Measurements from ENCODE around the gene UBE3C.
A peak's percentile ranks its signal among the peaks of the same experiment; 100 is the strongest.
"Not testable (repeated sequence)": the region's sequence is repeated elsewhere in the genome, so short reads cannot be mapped to it uniquely, and the experiment has no call there.

UBE3C gene

GRCh38 chr7:157235357-157236333 is 96.9 kb downstream of the UBE3C start:
- DNase-seq (ENCODE audit: low read depth), result peak; percentile 10

DNA sequence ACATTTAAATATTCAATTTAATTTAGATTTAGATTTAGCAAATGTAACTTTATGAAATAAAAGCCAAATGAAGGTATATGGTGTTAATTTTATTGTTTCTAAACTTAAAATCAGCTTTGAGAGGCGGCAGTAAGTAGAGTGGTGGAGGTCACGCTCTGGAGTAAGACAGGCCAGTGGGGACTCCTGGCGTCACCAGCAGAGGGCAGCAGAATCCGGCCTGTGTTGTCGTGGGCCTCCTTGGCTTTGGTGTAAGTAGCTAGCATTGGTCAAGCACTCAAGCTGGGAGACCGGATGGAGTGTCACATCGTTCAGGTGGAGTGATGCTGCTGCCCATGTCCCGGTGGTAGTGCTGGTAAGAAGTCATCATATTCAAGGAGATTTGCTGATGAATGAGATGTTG is 99.4 kb downstream of the UBE3C start:
- DNase-seq (ENCODE audit: low read depth), result no peak

- no peak for DNase-seq (ENCODE audit: low read depth)
Measured at GRCh38 chr7:157239571-157240270, 101.0 kb downstream of the UBE3C start.

DNA sequence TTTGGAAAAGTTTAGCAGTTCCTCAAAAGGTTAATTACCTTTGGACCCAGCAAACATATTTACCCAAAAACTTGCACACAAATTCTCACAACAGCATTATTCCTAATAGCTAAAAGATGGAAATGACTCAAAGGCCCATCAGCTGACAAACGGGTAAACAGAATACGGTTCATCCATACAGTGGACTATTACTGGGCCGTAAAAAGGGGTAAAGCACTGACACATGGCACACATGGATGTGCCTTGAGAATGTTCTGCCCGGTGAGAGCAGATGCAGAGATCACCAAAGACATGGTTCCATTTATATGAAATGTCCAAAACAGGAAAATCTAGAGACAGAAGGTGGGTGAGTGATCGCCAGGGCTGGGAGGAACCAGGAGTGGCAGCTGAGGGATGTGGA is 102.9 kb downstream of the UBE3C start:
- DNase-seq (ENCODE audit: low read depth), result no peak

GRCh38 chr7:157244516-157245294 is 106.0 kb downstream of the UBE3C start:
- DNase-seq (ENCODE audit: low read depth), result no peak

DNA sequence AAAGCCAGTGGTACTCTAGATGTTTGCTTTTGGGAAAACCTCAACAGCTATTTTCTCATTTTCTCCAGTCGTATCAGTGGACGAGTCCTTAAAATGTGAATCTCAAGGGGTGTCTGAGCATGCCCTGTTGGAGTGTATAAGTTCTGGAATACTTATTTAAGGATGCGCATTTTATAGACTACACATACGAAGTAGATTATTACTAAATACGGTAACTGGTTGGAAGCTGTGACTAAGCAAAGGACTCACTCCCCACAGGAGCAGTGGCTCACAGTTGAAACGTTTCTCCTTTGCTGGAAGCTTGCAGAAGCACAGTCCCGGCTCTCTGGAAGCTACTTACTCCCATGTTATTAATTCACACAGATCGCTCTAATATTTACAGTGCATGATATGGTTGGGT is 107.3 kb downstream of the UBE3C start:
- no peak for DNase-seq (ENCODE audit: low read depth)

GRCh38 chr7:157248659-157249058 is 109.9 kb downstream of the UBE3C start:
- no peak for DNase-seq (ENCODE audit: low read depth)

DNA sequence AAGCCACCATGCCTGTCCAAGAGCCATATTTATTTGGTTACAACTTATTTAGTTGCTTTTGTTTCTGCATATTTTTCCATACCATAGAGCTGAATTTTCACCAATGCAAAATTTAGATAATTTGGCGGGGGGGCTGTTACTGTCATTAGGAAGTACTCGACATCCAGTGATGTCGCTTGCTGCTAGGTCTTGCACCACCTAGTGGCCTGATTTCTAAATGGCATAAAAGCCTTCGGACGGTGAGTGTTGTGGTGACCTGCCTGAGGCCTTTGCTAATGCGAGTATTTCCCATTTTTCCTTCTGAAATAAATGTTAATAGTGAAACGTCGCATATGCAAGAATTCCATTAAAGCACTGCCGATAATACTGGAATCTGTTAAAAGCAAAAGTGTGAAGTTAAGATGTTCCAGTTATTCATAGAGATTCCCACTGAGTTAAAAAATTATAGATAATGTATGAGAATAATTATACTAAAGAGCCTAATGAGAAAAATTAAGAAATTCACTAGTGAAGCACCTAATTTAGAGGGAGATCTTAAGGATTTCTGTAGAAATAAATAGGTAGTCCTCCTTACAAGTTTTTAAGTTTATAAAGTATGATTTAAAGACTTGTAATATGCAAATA is 112.0 kb downstream of the UBE3C start:
- DNase-seq (ENCODE audit: low read depth), result peak; percentile 22

DNA sequence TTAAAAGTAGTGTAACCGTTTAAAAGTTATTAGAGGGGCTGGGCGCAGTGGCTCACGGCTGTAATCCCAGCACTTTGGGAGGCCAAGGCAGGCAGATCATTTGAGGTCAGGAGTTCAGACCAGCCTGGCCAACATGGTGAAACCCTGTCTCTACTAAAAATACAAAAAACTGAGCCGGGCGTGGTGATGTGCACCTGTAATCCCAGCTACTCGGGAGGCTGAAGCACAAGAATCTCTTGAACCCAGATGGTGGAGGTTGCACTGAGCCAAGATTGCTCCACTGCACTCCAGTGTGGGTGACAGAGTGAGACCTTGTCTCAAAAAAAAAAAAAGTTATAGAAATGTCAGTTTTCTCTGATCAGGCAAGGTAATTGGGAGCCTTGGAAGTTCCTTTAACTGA is 113.1 kb downstream of the UBE3C start:
- DNase-seq (ENCODE audit: low read depth), result not testable (repeated sequence)

DNA sequence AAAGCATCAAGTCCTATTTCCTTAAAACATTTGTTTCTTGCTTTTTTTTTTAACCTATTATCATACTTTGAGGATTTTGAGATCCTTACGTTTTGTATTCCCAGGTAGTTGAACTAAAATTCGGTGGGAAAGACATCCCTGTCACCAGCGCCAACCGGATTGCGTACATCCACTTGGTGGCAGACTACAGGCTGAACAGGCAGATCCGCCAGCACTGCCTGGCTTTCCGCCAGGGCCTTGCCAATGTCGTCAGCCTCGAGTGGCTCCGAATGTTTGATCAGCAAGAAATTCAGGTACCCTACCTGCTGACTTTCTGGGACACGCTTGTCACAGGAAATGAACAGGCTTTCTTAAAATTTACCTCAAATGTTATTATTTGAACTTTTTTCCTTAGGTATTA is 115.1 kb downstream of the UBE3C start:
- no peak for DNase-seq (ENCODE audit: low read depth)

DNA sequence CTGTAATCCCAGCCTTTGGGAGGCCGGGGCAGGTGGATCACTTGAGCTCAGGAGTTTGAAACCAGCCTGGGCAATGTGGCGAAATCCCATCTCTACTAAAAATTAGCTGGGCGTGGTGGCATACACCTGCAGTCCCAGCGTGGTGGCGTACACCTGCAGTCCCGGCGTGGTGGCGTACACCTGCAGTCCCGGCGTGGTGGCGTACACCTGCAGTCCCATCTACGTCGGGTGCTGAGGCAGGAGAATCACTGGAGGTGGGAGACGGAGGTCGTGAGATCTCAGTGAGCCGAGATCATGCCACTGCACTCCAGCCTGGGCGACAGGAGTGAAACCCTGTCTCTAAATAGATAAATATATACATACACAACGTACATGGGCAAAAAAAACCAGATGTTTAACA is 116.1 kb downstream of the UBE3C start:
- not testable (repeated sequence) for DNase-seq (ENCODE audit: low read depth)

GRCh38 chr7:157255201-157255606 is 116.5 kb downstream of the UBE3C start:
- DNase-seq (ENCODE audit: low read depth), result no peak

DNA sequence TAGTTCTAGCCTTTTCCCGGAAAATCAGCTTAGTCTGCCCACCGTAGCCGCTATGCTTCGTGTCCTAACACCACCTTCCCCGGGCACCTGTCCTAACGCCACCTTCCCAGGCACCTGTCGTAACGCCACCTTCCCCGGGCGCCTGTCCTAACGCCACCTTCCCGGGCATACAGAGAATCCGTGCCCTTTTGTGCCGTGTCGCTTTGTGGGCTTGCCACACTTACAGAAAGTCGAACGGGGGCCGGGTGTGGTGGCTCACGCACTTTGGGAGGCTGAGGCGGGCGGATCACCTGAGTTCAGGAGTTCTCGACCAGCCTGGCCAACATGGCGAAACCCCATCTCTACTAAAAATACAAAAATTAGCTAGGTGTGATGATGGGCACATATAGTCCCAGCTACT is 124.4 kb downstream of the UBE3C start:
- no peak for DNase-seq (ENCODE audit: low read depth)

- no peak for DNase-seq (ENCODE audit: low read depth)
Measured at GRCh38 chr7:157265051-157265450, 126.3 kb downstream of the UBE3C start.

DNA sequence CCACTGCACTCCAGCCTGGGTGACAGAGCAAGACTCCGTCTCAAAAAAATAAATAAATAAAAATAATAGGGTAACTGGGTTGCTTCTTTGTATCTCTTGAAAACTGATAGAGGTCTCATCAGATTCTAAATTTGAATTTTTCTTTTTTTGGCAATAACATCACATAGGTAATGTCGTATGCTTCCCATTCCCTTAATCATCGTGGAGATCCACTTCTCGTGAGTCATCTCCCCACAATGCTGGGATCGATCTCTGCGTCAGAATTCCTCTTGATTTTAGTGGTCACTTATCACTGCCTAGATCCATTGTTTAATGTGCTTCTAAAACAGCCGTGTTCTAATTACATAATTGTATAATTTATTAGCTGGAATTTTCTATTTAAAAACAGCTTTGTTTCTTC is 127.5 kb downstream of the UBE3C start:
- DNase-seq (ENCODE audit: low read depth), result no peak

DNA sequence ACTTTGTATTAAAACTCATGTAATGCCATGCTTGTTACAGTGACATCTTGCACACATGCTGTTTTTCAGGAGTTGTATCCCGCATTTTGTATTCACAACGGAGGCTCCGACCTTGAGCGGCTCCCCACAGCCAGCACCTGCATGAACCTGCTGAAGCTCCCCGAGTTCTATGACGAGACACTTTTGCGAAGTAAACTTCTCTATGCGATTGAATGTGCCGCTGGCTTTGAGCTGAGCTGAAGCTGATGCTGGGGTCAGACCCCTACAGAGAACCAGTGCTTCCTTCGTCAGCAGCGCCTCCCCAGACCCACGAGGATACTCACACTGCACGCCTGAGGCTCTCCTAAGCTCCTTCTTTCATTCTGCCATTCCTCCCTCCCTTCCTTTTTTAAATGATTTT is 128.8 kb downstream of the UBE3C start:
- DNase-seq (ENCODE audit: low read depth), result no peak

DNA sequence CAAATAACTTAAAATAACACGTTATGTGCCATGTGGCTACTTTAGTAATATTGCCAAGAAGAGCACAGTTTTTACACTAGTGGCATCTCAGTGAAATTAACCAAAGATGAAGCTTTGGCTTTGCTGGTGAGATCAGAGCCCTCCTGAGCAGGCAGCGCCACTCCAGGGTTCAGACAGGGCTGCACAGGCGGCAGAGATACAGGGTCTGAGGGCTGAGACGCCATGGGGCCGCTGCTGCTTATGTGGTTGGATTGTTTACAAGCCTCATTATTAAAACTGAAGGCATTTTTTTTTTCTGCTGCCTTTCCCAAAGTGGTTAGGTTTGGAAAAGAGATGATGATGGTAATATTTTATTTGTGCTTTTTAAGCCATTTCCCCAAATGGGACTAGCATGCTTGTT is 129.2 kb downstream of the UBE3C start:
- DNase-seq (ENCODE audit: low read depth), result no peak

DNA sequence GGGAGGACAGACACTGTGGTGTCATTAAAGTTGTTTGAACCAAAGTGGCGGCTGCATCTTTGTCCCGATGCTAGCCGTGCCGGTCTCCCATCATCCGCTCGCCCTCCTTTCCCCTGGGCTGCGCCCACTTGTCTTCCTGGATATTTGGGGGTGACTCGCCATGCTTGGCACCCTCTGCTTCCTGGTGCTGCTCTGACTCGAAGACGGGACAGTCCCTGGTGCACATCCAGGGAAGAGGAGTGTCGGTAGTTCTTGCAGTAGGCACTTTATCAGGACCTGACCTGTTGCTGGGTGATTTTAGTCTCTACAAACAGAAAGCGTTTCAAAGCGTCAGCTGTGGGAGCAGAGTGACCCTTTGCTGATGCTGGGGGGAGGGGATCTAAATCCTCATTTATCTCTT is 129.8 kb downstream of the UBE3C start:
- DNase-seq (ENCODE audit: low read depth), result no peak

DNA sequence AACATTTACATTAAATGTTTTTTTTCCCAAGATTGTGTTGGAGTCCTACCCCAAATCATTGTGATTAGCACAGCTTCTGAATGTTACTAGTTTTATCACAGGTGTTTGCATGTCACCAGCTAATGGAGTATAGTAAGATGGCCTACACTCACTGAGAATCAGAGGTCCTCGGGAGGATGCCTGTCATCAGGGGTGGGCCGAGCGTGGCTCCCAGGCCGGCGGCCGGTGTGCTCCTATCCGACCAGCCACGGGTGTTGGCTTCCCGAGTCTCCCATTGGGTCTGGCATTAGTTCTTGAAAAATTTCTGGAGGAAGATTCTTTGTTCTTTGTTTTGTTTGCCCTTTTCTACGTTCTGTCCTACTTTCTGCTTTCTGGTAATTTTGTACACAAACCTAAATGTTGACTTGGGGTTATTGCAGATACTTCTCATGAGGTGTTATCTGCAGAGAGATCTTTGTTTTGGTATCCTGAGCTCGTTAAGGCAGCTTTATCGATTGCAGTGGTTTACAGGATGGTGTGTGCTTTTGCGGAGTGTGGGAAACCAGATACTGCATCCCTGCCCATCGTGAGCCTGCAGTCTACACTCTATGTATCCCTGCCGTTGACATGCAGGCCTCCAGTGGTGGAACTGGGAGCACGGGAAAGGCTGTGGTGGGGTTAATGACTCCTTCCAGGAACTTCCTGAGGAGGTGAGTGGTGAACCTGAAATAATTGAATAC is 130.8 kb downstream of the UBE3C start:
- no peak for DNase-seq (ENCODE audit: low read depth)

DNA sequence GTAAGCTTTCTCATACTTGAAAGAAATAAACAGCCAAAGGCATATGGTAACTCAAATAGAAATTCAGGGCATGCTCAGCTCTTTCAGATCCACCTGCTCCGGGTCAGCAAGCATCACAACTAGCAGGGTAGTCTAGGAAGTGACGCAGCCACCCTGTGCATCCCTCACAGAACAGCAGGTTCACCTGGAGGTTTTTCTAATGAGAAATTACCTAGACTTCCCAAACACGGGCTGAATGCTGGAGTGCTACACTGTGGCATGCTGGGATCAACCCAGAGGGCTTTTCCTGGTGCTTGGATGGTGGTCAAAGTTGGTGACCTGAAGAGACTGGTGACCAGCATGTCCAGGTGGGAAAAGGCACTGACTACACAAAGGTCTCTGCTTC is 131.3 kb downstream of the UBE3C start:
- DNase-seq (ENCODE audit: low read depth), result no peak

DNA sequence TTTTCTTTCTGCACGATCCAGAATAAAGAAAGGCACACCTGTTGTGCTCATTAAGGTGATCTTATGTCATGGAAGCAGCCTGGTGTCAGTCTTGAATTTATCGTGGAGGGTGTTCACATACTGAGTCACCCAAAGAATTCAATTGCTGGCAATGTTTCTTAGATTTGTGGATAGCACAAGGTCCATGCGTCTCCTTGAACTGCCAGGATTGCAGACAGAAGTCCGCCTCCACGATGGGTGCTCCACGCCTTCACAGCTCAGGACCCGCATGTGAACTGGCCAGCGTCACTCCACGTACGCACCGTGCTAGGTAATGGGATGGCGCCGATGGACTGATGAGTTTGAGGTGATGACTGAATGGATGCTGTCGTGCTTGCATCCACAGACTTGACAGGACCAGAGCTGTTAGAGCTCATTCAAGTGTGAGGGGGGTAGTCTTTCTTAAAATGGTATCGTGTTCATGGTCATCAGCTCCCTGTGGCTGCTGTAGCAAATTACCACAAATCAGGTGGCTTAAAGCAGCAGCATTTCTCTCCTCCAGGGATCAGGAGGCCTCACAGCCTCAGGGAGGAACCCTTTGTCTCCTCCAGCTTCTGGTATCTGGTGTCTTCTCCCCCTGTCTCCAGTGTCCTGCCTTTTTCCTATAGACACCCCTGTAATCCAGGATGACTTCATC is 132.7 kb downstream of the UBE3C start:
- no peak for DNase-seq (ENCODE audit: low read depth)

All from GM04504 (cell line).